H9 (cell line): Measurements from ENCODE around the gene ASXL1. TPM values are rescaled to one million over a fixed set of nuclear protein-coding genes. Genes with fewer than 3 reads are reported as not detected.
"Not testable (repeated sequence)": the region's sequence is repeated elsewhere in the genome, so short reads cannot be mapped to it uniquely, and the experiment has no call there.

Experiments used
- DNase-seq: peaks from one replicate; pipeline ENCODE4 v3.0.0-alpha.2; 2017
- H2AFZ ChIP-seq: one replicate; pipeline ENCODE4 v1.6.1; 2013; ENCODE audit warnings: mild to moderate bottlenecking, low read length, control low read depth, moderate library complexity
- H2AK5ac ChIP-seq: 2 replicates; pipeline ENCODE4 v1.6.1; 2013; ENCODE audit warnings: low read length, control low read depth, mixed read lengths; ENCODE audit not compliant: insufficient read length
- H2BK120ac ChIP-seq: one replicate; pipeline ENCODE4 v1.6.1; 2013; ENCODE audit warnings: low read depth, mild to moderate bottlenecking, low read length, control low read depth, inconsistent platforms; ENCODE audit not compliant: poor library complexity, severe bottlenecking
- H2BK12ac ChIP-seq: 2 replicates; pipeline ENCODE4 v1.6.1; 2013; ENCODE audit warnings: low read length, control low read depth, mixed read lengths, low read depth; ENCODE audit not compliant: insufficient read length
- H2BK15ac ChIP-seq: 2 replicates; pipeline ENCODE4 v1.6.1; 2013; ENCODE audit warnings: low read depth, low read length, control low read depth
- H2BK20ac ChIP-seq: one replicate; pipeline ENCODE4 v1.6.1; 2013; ENCODE audit warnings: low read depth, mild to moderate bottlenecking, low read length, control low read depth, inconsistent platforms; ENCODE audit not compliant: poor library complexity, severe bottlenecking
- H2BK5ac ChIP-seq: 2 replicates; pipeline ENCODE4 v1.6.1; 2013; ENCODE audit warnings: low read length, control low read depth, mixed read lengths; ENCODE audit not compliant: insufficient read length
- H3K14ac ChIP-seq: 2 replicates; pipeline ENCODE4 v1.6.1; 2013; ENCODE audit warnings: low read length, control low read depth; ENCODE audit not compliant: insufficient read depth
- H3K18ac ChIP-seq: 2 replicates; pipeline ENCODE4 v1.6.1; 2013; ENCODE audit warnings: low read depth, mild to moderate bottlenecking, mixed read lengths, low read length, control low read depth; ENCODE audit not compliant: insufficient read length
- H3K23ac ChIP-seq: 2 replicates; pipeline ENCODE4 v1.6.1; 2013; ENCODE audit warnings: low read length, control low read depth, mixed read lengths, low read depth; ENCODE audit not compliant: insufficient read length
- H3K23me2 ChIP-seq: 2 replicates; pipeline ENCODE4 v1.6.1; 2013; ENCODE audit warnings: low read depth, mild to moderate bottlenecking, mixed read lengths, low read length, control low read depth; ENCODE audit not compliant: insufficient read length, poor library complexity, severe bottlenecking
- H3K27ac ChIP-seq: 2 replicates; pipeline ENCODE4 v1.5.1; 2013; ENCODE audit warnings: low read length, control low read depth, mixed read lengths, low read depth; ENCODE audit not compliant: insufficient read length
- H3K27me3 ChIP-seq: 2 replicates; pipeline ENCODE4 v1.6.1; 2013; ENCODE audit warnings: low read length, control low read depth, inconsistent platforms; ENCODE audit not compliant: insufficient read depth
- H3K4ac ChIP-seq: 2 replicates; pipeline ENCODE4 v1.6.1; 2013; ENCODE audit warnings: low read depth, mild to moderate bottlenecking, control low read depth, inconsistent platforms, low read length, moderate library complexity
- H3K4me1 ChIP-seq: 2 replicates; pipeline ENCODE4 v1.6.1; 2013; ENCODE audit warnings: low read length, control low read depth, inconsistent platforms; ENCODE audit not compliant: insufficient read depth
- H3K4me2 ChIP-seq: 2 replicates; pipeline ENCODE4 v1.6.1; 2013; ENCODE audit warnings: low read length, control low read depth, mixed read lengths; ENCODE audit not compliant: insufficient read length, insufficient read depth
- H3K56ac ChIP-seq: 2 replicates; pipeline ENCODE4 v1.6.1; 2013; ENCODE audit warnings: low read depth, mild to moderate bottlenecking, mixed read lengths, low read length, control low read depth; ENCODE audit not compliant: insufficient read length
- H3K79me1 ChIP-seq: 2 replicates; pipeline ENCODE4 v1.6.1; 2013; ENCODE audit warnings: low read depth, mild to moderate bottlenecking, moderate library complexity, low read length, control low read depth, inconsistent platforms; ENCODE audit not compliant: insufficient read depth, poor library complexity, severe bottlenecking
- H3K79me2 ChIP-seq: 2 replicates; pipeline ENCODE4 v1.6.1; 2013; ENCODE audit warnings: low read length, control low read depth, inconsistent platforms; ENCODE audit not compliant: insufficient read depth
- H3K9ac ChIP-seq: 2 replicates; pipeline ENCODE4 v1.6.1; 2013; ENCODE audit warnings: low read length, control low read depth, mixed read lengths; ENCODE audit not compliant: insufficient read length; ENCODE audit errors: extremely low read depth
- H3K9me3 ChIP-seq: one replicate; pipeline ENCODE4 v1.6.1; 2013; ENCODE audit warnings: low read depth, low read length, inconsistent platforms; ENCODE audit not compliant: control insufficient read depth
- H3T11ph ChIP-seq: one replicate; pipeline ENCODE4 v1.6.1; 2013; ENCODE audit warnings: mild to moderate bottlenecking, low read length, control low read depth, inconsistent platforms
- H4K20me1 ChIP-seq: one replicate; pipeline ENCODE4 v1.6.1; 2013; ENCODE audit not compliant: control insufficient read depth, insufficient read length, insufficient read depth
- H4K5ac ChIP-seq: 2 replicates; pipeline ENCODE4 v1.6.1; 2013; ENCODE audit warnings: low read depth, mild to moderate bottlenecking, mixed read lengths, low read length, control low read depth; ENCODE audit not compliant: insufficient read length
- H4K8ac ChIP-seq: replicated peaks from 2 replicates; pipeline ENCODE4 v1.6.1; 2013; ENCODE audit warnings: low read length, control low read depth, mixed read lengths, low read depth; ENCODE audit not compliant: insufficient read length
- H4K91ac ChIP-seq: 2 replicates; pipeline ENCODE4 v1.6.1; 2013; ENCODE audit warnings: low read depth, mild to moderate bottlenecking, moderate library complexity, mixed read lengths, low read length, control low read depth; ENCODE audit not compliant: insufficient read length
- H3K27ac Mint-ChIP-seq, 3 experiments: 2 replicates in 2 of 3; 3 replicates in 1 of 3; pipeline ENCODE4 v1.8.0; 2020 to 2021; ENCODE audit warnings: mixed read lengths in 3 of 3, mild to moderate bottlenecking in 1 of 3, moderate library complexity in 1 of 3
- H3K27me3 Mint-ChIP-seq: 2 replicates; pipeline ENCODE4 v1.8.0; 2021; ENCODE audit warnings: low read depth, mild to moderate bottlenecking, moderate library complexity, mixed read lengths
- H3K36me3 Mint-ChIP-seq, 3 experiments: 2 replicates in 2 of 3; 3 replicates in 1 of 3; pipeline ENCODE4 v1.8.0; 2020 to 2021; ENCODE audit warnings: low read depth in 3 of 3, mixed read lengths in 3 of 3; ENCODE audit not compliant: insufficient read depth in 1 of 3
- H3K4me1 Mint-ChIP-seq, 2 experiments: 2 replicates each; pipeline ENCODE4 v1.8.0; 2020; ENCODE audit warnings: mixed read lengths in 2 of 2
- H3K4me3 Mint-ChIP-seq, 2 experiments: 2 replicates in 1 of 2; 3 replicates in 1 of 2; pipeline ENCODE4 v1.8.0; 2020 to 2021; ENCODE audit warnings: mild to moderate bottlenecking in 2 of 2, mixed read lengths in 2 of 2, moderate library complexity in 1 of 2
- H3K9me3 Mint-ChIP-seq, 2 experiments: 2 replicates in 1 of 2; 3 replicates in 1 of 2; pipeline ENCODE4 v1.8.0; 2020; ENCODE audit warnings: mild to moderate bottlenecking in 2 of 2, mixed read lengths in 2 of 2, moderate library complexity in 1 of 2
- WGBS: extraction: QIAGEN DNeasy Blood & Tissue Kit; methylation state at CpG from one replicate; pipeline ENCODE4 v1.1.7; 2013; ENCODE audit warnings: missing lambda C conversion rate, low lambda C conversion rate, mixed read lengths; ENCODE audit not compliant: insufficient read length; ENCODE audit errors: extremely low coverage; 5-methylcytosine and 5-hydroxymethylcytosine counted together
- total RNA-seq: library from RNA; stranded (reverse); gene quantifications from 2 replicates; pipeline ENCODE4 v1.2.1, GENCODE V29; 2021
- TF ChIP-seq, protein P1 (sequence below): fragments of 200-600 bp; sonication (generic); conservative IDR thresholded peaks from 3 replicates; pipeline ENCODE4 v1.8.0; 2021; ENCODE audit warnings: antibody characterized with exemption, mild to moderate bottlenecking

The ASXL1 gene
- total RNA-seq, 1 experiment from 2014 or later: 39.5 TPM

DNA sequence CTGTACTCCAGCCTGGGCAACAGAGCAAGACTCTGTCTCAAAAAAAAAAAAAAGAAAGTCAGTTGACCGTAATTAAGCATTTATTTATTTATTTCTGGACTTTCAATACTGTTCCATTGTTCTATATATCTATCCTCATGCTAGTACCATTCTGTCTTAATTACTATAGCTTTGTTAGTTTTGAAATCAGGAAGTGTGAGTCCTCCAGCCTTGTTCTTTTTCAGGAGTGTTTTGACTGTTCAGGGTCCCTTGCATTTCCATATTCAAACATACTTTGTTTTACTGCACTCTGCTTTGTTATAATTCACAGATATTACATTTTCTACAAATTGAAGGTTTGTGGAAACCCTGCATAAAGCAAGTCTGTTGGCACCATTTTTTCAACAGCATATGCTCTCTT, 36.7 kb upstream of the ASXL1 start:
- TF ChIP-seq, protein P1, sequence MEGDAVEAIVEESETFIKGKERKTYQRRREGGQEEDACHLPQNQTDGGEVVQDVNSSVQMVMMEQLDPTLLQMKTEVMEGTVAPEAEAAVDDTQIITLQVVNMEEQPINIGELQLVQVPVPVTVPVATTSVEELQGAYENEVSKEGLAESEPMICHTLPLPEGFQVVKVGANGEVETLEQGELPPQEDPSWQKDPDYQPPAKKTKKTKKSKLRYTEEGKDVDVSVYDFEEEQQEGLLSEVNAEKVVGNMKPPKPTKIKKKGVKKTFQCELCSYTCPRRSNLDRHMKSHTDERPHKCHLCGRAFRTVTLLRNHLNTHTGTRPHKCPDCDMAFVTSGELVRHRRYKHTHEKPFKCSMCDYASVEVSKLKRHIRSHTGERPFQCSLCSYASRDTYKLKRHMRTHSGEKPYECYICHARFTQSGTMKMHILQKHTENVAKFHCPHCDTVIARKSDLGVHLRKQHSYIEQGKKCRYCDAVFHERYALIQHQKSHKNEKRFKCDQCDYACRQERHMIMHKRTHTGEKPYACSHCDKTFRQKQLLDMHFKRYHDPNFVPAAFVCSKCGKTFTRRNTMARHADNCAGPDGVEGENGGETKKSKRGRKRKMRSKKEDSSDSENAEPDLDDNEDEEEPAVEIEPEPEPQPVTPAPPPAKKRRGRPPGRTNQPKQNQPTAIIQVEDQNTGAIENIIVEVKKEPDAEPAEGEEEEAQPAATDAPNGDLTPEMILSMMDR: no peak
- H2BK20ac ChIP-seq: no peak overlapping the region
- no peak overlapping the region for H3K4ac ChIP-seq
- no peak overlapping the region for H3K18ac ChIP-seq
- H2BK5ac ChIP-seq: no peak overlapping the region
- Mint-ChIP-seq H3K9me3 (no peaks in the 10 kb centered on the region), H3K4me1 (no peaks in the 10 kb centered on the region), H3K36me3 (peaks cover 0 to 18% (median 18%) of the 10 kb centered on the region in 3 experiments; a peak in 5 of 7 replicates), H3K27ac (no peak overlapping the region), H3K27me3 (no peaks in the 10 kb centered on the region), H3K4me3 (no peak overlapping the region)
- H3K56ac ChIP-seq: no peak overlapping the region
- H4K20me1 ChIP-seq: no peaks in the 10 kb centered on the region
- no peaks in the 10 kb centered on the region for H3K9me3 ChIP-seq
- no peaks in the 10 kb centered on the region for H3K4me1 ChIP-seq
- no peak overlapping the region for H3K23ac ChIP-seq
- no peak overlapping the region for H2AK5ac ChIP-seq
- no peak overlapping the region for H4K91ac ChIP-seq
- no peaks in the 10 kb centered on the region for H3K79me2 ChIP-seq
- WGBS: no CpG with 5 or more reads among the region's 1 CpG
- no peak overlapping the region for H2BK12ac ChIP-seq
- no peak overlapping the region for H3T11ph ChIP-seq
- H4K5ac ChIP-seq: no peak overlapping the region
- H3K9ac ChIP-seq: no peak overlapping the region
- H3K4me2 ChIP-seq: no peak overlapping the region
- H3K27ac ChIP-seq: no peak overlapping the region
- no peak overlapping the region for H2BK15ac ChIP-seq
- no peaks in the 10 kb centered on the region for H3K23me2 ChIP-seq
- H4K8ac ChIP-seq: no peak overlapping the region
- no peak for DNase-seq
- H3K79me1 ChIP-seq: no peaks in the 10 kb centered on the region
- no peak overlapping the region for H2AFZ ChIP-seq
- no peak overlapping the region for H2BK120ac ChIP-seq
- H3K27me3 ChIP-seq: no peaks in the 10 kb centered on the region
- H3K14ac ChIP-seq: no peak overlapping the region

DNA sequence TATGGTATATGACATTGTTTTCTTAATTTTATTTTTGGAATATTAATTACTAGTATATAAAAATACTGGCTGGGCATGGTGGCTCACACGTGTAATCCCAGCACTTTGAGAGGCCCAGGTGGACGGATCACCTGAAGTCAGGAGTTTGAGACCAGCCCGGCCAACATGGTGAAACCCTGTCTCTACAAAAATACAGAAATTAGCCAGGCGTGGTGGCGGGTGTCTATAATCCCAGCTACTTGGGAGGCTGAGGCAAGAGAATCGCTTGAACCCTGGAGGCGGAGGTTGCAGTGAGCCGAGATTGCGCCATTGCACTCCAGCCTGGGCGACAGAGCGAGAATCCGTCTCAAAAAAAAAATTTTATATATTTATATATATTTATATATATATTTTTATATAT, 35.9 kb upstream of the ASXL1 start:
- H4K5ac ChIP-seq, H3K14ac ChIP-seq, H3K23me2 ChIP-seq, H2BK20ac ChIP-seq, H3K56ac ChIP-seq, H2BK15ac ChIP-seq, H2AFZ ChIP-seq, H3K79me2 ChIP-seq, H3K9me3 Mint-ChIP-seq, H4K8ac ChIP-seq, H2AK5ac ChIP-seq, H3K27ac ChIP-seq, H3K27me3 Mint-ChIP-seq, H3K18ac ChIP-seq, H4K91ac ChIP-seq, H3K4me1 ChIP-seq, H3K4me3 Mint-ChIP-seq, DNase-seq, H3K27ac Mint-ChIP-seq, H3K4me1 Mint-ChIP-seq, H3K4me2 ChIP-seq, H3K23ac ChIP-seq, H4K20me1 ChIP-seq, H3K9ac ChIP-seq, H3K27me3 ChIP-seq, H3K4ac ChIP-seq, H2BK12ac ChIP-seq, H2BK120ac ChIP-seq, H3K79me1 ChIP-seq, H3T11ph ChIP-seq, H3K9me3 ChIP-seq, H2BK5ac ChIP-seq: not testable (repeated sequence)
- H3K36me3 Mint-ChIP-seq: peaks cover 2 to 16% (median 13%) of the 10 kb centered on the region in 3 experiments; a peak in 6 of 7 replicates
- WGBS: no CpG with 5 or more reads among the region's 12 CpGs
